Measurements from ENCODE around the gene IGFBP4.
A peak's percentile ranks its signal among the peaks of the same experiment; 100 is the strongest.

DNA sequence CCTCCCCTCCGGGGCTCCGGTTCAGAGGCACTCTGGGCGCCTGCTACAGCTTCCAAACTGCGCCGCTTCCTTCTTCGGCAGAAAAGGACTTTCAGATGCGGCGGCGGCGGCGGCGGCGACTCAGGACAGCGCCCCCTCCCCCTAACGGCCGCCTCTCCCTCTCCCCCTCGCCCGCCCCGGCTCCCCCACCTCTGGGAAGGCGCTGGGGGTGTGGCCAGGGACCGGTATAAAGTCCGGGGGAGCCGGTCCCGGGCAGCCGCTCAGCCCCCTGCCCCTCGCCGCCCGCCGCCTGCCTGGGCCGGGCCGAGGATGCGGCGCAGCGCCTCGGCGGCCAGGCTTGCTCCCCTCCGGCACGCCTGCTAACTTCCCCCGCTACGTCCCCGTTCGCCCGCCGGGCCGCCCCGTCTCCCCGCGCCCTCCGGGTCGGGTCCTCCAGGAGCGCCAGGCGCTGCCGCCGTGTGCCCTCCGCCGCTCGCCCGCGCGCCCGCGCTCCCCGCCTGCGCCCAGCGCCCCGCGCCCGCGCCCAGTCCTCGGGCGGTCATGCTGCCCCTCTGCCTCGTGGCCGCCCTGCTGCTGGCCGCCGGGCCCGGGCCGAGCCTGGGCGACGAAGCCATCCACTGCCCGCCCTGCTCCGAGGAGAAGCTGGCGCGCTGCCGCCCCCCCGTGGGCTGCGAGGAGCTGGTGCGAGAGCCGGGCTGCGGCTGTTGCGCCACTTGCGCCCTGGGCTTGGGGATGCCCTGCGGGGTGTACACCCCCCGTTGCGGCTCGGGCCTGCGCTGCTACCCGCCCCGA, at the start of gene IGFBP4:
- TF ChIP-seq, protein P1, sequence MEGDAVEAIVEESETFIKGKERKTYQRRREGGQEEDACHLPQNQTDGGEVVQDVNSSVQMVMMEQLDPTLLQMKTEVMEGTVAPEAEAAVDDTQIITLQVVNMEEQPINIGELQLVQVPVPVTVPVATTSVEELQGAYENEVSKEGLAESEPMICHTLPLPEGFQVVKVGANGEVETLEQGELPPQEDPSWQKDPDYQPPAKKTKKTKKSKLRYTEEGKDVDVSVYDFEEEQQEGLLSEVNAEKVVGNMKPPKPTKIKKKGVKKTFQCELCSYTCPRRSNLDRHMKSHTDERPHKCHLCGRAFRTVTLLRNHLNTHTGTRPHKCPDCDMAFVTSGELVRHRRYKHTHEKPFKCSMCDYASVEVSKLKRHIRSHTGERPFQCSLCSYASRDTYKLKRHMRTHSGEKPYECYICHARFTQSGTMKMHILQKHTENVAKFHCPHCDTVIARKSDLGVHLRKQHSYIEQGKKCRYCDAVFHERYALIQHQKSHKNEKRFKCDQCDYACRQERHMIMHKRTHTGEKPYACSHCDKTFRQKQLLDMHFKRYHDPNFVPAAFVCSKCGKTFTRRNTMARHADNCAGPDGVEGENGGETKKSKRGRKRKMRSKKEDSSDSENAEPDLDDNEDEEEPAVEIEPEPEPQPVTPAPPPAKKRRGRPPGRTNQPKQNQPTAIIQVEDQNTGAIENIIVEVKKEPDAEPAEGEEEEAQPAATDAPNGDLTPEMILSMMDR (IDR thresholded peaks at IDR 0.05) = peak; percentile 84
- no peak for TF ChIP-seq ZFX (IDR thresholded peaks at IDR 0.05; ENCODE audit: borderline replicate concordance)
